Tibial nerve (tissue), 4 donors: ENCODE results near the gene GBE1. TPM values are rescaled to one million over a fixed set of nuclear protein-coding genes. Genes with fewer than 3 reads are reported as not detected.
A peak's percentile ranks its signal among the peaks of the same experiment; 100 is the strongest.

Experiments
- DNase-seq, 2 donors: peaks; one replicate each; pipeline ENCODE4 v3.0.0-alpha.2; 2019; ENCODE audit warnings: low spot score in 2 of 2
- H3K27ac ChIP-seq, 4 donors: fragments of 200-600 bp; sonication (generic) in 3 of 4; one replicate each; pipeline ENCODE4 v1.5.1; 2017 to 2019; ENCODE audit warnings: mild to moderate bottlenecking in 1 of 4
- H3K27me3 ChIP-seq, 2 donors: fragments of 200-600 bp; sonication (generic) in 1 of 2; one replicate each; pipeline versions ENCODE4 v1.5.1 to v1.6.0; 2017 to 2019
- H3K36me3 ChIP-seq, 3 donors: fragments of 200-600 bp; sonication (generic); one replicate each; pipeline ENCODE4 v1.5.1; 2018 to 2019
- H3K4me1 ChIP-seq, 4 donors: fragments of 200-600 bp; sonication (generic) in 3 of 4; one replicate each; pipeline ENCODE4 v1.5.1; 2017 to 2019
- H3K4me3 ChIP-seq, 4 donors: fragments of 200-600 bp; sonication (generic) in 3 of 4; one replicate each; pipeline ENCODE4 v1.5.1; 2017 to 2019; ENCODE audit warnings: mild to moderate bottlenecking in 1 of 4, moderate library complexity in 1 of 4
- H3K9me3 ChIP-seq, 4 donors: fragments of 200-600 bp; sonication (generic) in 3 of 4; one replicate each; pipeline ENCODE4 v1.5.1; 2017 to 2019
- CTCF ChIP-seq, 5 experiments: fragments of 200-600 bp in 3 of 5; fragments of 450-650 bp in 2 of 5; sonication (generic) in 3 of 5; IDR thresholded peaks; one replicate each; pipeline ENCODE4 v1.5.1; 2016 to 2019; ENCODE audit warnings: antibody characterized with exemption in 5 of 5, mild to moderate bottlenecking in 3 of 5, moderate library complexity in 2 of 5
- EP300 ChIP-seq, 2 donors: sonication (generic); formaldehyde crosslinking; IDR thresholded peaks; one replicate each; pipeline ENCODE4 v1.6.1; 2017; ENCODE audit warnings: antibody characterized with exemption in 2 of 2, mild to moderate bottlenecking in 1 of 2
- POLR2A ChIP-seq, 2 donors: fragments of 450-650 bp; IDR thresholded peaks; one replicate each; pipeline ENCODE4 v1.6.1; 2017; ENCODE audit warnings: antibody characterized with exemption in 2 of 2, mild to moderate bottlenecking in 2 of 2, moderate library complexity in 2 of 2
- WGBS, 2 donors: methylation state at CpG; one replicate each; pipeline ENCODE4 v1.1.5; 2018; 5-methylcytosine and 5-hydroxymethylcytosine counted together
- total RNA-seq, 4 donors: library from RNA; depleted of rRNA; stranded (reverse); fragments of >200 nt; gene quantifications; one replicate each; pipeline ENCODE4 v1.1.0, GENCODE V29; 2016

GBE1 gene
- total RNA-seq, 4 donors from 2014 or later = 25.8 to 34.5 (median 31.3) TPM

- TF ChIP-seq POLR2A (IDR thresholded peaks at IDR 0.05) = no peak
- TF ChIP-seq EP300 (IDR thresholded peaks at IDR 0.05) = no peak
- no peak for TF ChIP-seq CTCF (IDR thresholded peaks at IDR 0.05)
- no peaks in the 10 kb centered on the region for H3K36me3 ChIP-seq
- H3K27me3 ChIP-seq = no peaks in the 10 kb centered on the region
- no peak for DNase-seq
- 74 to 77% methylated on average over 1 of the region's 1 CpG for WGBS, 2 donors
- H3K4me1 ChIP-seq = no peaks in the 10 kb centered on the region
- no peak overlapping the region for H3K4me3 ChIP-seq
- H3K9me3 ChIP-seq = no peaks in the 10 kb centered on the region
- no peak overlapping the region for H3K27ac ChIP-seq
Observed at GRCh38 chr3:81446806-81447205, 314.6 kb downstream of the GBE1 start.

- Histone ChIP-seq H3K9me3 (no peaks in the 10 kb centered on the region), H3K36me3 (no peaks in the 10 kb centered on the region), H3K27me3 (no peaks in the 10 kb centered on the region), H3K4me3 (no peak overlapping the region), H3K27ac (no peak overlapping the region), H3K4me1 (no peaks in the 10 kb centered on the region)
- DNase-seq = no peak
- no peak for TF ChIP-seq CTCF (IDR thresholded peaks at IDR 0.05)
- TF ChIP-seq POLR2A (IDR thresholded peaks at IDR 0.05) = no peak
- TF ChIP-seq EP300 (IDR thresholded peaks at IDR 0.05) = no peak
- 98% methylated on average over 4 of the region's 4 CpGs for WGBS, 2 donors
Observed at GRCh38 chr3:81445712-81446111, 315.7 kb downstream of the GBE1 start.

GRCh38 chr3:81444817-81445460, 316.5 kb downstream of the GBE1 start:
- no peaks in the 10 kb centered on the region for H3K36me3 ChIP-seq
- no peak overlapping the region for H3K27ac ChIP-seq
- no peaks in the 10 kb centered on the region for H3K4me1 ChIP-seq
- H3K27me3 ChIP-seq = no peaks in the 10 kb centered on the region
- no peaks in the 10 kb centered on the region for H3K9me3 ChIP-seq
- no peak for TF ChIP-seq POLR2A (IDR thresholded peaks at IDR 0.05)
- TF ChIP-seq CTCF (IDR thresholded peaks at IDR 0.05) = no peak
- TF ChIP-seq EP300 (IDR thresholded peaks at IDR 0.05) = no peak
- no peak for DNase-seq
- H3K4me3 ChIP-seq = no peak overlapping the region
- 62 to 67% methylated on average over 4 of the region's 4 CpGs for WGBS, 2 donors

GRCh38 chr3:81443958-81444357, 317.5 kb downstream of the GBE1 start:
- Histone ChIP-seq H3K27me3 (no peaks in the 10 kb centered on the region), H3K4me3 (no peak overlapping the region), H3K4me1 (no peaks in the 10 kb centered on the region), H3K36me3 (no peaks in the 10 kb centered on the region), H3K27ac (peak overlapping the region in 1 of 4 donors; percentile 34), H3K9me3 (no peaks in the 10 kb centered on the region)
- TF ChIP-seq CTCF (IDR thresholded peaks at IDR 0.05) (no peak), POLR2A (IDR thresholded peaks at IDR 0.05) (no peak), EP300 (IDR thresholded peaks at IDR 0.05) (peak in 1 of 2 donors; percentile 28)
- no peak for DNase-seq
- 55 to 67% methylated on average over 1 of the region's 1 CpG for WGBS, 2 donors

GRCh38 chr3:81443457-81443782, 318.0 kb downstream of the GBE1 start:
- H3K36me3 ChIP-seq = no peaks in the 10 kb centered on the region
- H3K27ac ChIP-seq = peak overlapping the region in 1 of 4 donors; percentile 47
- no peak for DNase-seq
- no peak overlapping the region for H3K4me3 ChIP-seq
- 70 to 80% methylated on average over 3 of the region's 3 CpGs for WGBS, 2 donors
- no peaks in the 10 kb centered on the region for H3K9me3 ChIP-seq
- H3K27me3 ChIP-seq = no peaks in the 10 kb centered on the region
- no peaks in the 10 kb centered on the region for H3K4me1 ChIP-seq
- no peak for TF ChIP-seq POLR2A (IDR thresholded peaks at IDR 0.05)
- no peak for TF ChIP-seq EP300 (IDR thresholded peaks at IDR 0.05)
- no peak for TF ChIP-seq CTCF (IDR thresholded peaks at IDR 0.05)
